Activated naive CD4-positive, alpha-beta T cell treated with anti-CD3 and anti-CD28 coated beads for 36 hours (primary cell): ENCODE data around the gene TMED4. TPM values are rescaled to one million over a fixed set of nuclear protein-coding genes. Genes with fewer than 3 reads are reported as not detected.

Experiments used
- CTCF ChIA-PET: fragments of 350-600 bp; sonication (Branson Sonifier 250); formaldehyde crosslinking; loops from one replicate; lab custom pipeline; 2021; ENCODE audit warnings: antibody characterized with exemption; lab: Charles Lee
- DNase-seq: peaks from one replicate; pipeline ENCODE4 v3.0.0-alpha.2; 2020
- H3K27ac Mint-ChIP-seq: one replicate; pipeline ENCODE4 v1.8.0; 2021; ENCODE audit warnings: mild to moderate bottlenecking, mixed read lengths
- H3K27me3 Mint-ChIP-seq: one replicate; pipeline ENCODE4 v1.8.0; 2021; ENCODE audit warnings: low read depth, mixed read lengths
- H3K36me3 Mint-ChIP-seq: one replicate; pipeline ENCODE4 v1.8.0; 2021; ENCODE audit warnings: low read depth, mixed read lengths
- H3K4me1 Mint-ChIP-seq: one replicate; pipeline ENCODE4 v1.8.0; 2021; ENCODE audit warnings: low read depth, mixed read lengths
- H3K4me3 Mint-ChIP-seq: one replicate; pipeline ENCODE4 v1.8.0; 2021; ENCODE audit warnings: mild to moderate bottlenecking, moderate library complexity, mixed read lengths
- H3K9me3 Mint-ChIP-seq: one replicate; pipeline ENCODE4 v1.8.0; 2021; ENCODE audit warnings: mixed read lengths
- intact Hi-C: fragments of 100-400 bp; cut with micrococcal nuclease; formaldehyde crosslinking; loops from one replicate; pipeline ENCODE4 v1.15.1; 2023
- total RNA-seq, 2 experiments: library from RNA; stranded (reverse); gene quantifications; one replicate each; pipeline ENCODE4 v1.2.3, GENCODE V29; 2021

The TMED4 gene
- total RNA-seq, 2 experiments from 2014 or later, result 77.3 to 81.8 TPM

DNA sequence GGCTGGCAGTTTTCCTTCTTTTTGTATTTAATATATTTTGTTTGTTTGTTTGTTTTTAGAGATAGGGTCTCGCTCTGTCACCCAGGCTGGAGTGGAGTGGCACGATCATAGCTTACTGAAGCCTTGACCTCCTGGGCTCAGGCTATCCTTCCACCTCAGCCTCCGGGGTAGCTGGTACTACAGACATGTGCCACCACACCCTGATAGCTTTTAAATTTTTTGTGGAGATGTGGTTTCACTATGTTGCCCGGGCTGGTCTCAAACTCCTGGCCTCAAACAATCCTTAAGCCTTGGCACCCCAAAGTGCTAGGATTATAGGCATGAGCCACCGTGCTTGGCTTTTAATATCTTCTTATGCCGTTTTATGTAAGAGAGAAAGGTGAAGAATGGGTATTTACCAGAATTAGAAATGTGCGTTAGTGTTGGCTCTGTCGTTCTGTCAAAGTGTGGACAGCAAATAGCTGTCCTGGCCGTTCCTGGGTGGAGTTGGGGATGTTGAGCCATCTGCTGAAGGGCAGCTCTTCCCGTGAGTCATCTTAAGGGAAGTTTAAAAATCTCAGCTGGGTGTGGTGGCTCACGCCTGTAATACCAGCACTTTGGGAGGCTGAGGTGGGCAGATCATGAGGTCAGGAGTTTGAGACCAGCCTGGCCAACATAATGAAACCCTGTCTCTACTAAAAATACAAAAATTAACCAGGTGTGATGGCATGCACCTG, 39.2 kb upstream of the TMED4 start:
- DNase-seq, result no peak
- intact Hi-C loops, result no loop called here
- H3K27ac Mint-ChIP-seq, result peak overlapping the region; percentile 0
- CTCF ChIA-PET, result interaction anchor here (1.8 to 7.6 kb wide), 2 partner anchors 16 to 17 kb away, joined by 5 to 52 read pairs; no protein-coding TSS in a partner anchor
- H3K4me3 Mint-ChIP-seq, result no peak overlapping the region
- no peaks in the 10 kb centered on the region for H3K27me3 Mint-ChIP-seq
- H3K9me3 Mint-ChIP-seq, result no peaks in the 10 kb centered on the region
- H3K4me1 Mint-ChIP-seq, result peaks cover 80% of the 10 kb centered on the region
- peaks cover 17% of the 10 kb centered on the region for H3K36me3 Mint-ChIP-seq

DNA sequence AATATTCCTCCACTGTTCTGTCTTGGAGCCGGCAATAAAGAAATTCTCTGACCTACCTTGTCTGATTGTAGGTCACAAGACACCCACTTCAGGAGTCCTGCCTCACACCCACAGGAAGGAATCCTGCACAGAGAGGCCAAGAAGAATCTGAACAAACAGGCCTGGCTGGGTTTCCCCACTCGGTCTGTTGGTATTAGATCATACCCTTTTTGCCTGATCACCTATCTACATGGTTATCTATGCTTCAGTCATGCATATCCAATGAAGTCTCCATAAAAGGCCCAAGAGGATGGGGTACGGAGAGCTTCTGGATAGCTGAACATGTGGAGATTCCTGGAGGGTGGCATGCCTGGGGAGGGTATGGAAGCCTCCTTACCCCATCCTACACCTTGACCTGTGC, 36.7 kb upstream of the TMED4 start:
- intact Hi-C loops, result loop anchor here (5.0 kb wide), 2 partner anchors 584 to 691 kb away; partner anchors contain the start of gene UBE2D4
- no peaks in the 10 kb centered on the region for H3K27me3 Mint-ChIP-seq
- H3K9me3 Mint-ChIP-seq, result no peaks in the 10 kb centered on the region
- peak; percentile 41 for DNase-seq
- peaks cover 11% of the 10 kb centered on the region for H3K36me3 Mint-ChIP-seq
- peak overlapping the region; percentile 95 for H3K27ac Mint-ChIP-seq
- peaks cover 84% of the 10 kb centered on the region for H3K4me1 Mint-ChIP-seq
- H3K4me3 Mint-ChIP-seq, result no peak overlapping the region
- CTCF ChIA-PET, result interaction anchor here (0.6 kb wide), 1 partner anchor 20 kb away, joined by 3 read pairs; no protein-coding TSS in a partner anchor

DNA sequence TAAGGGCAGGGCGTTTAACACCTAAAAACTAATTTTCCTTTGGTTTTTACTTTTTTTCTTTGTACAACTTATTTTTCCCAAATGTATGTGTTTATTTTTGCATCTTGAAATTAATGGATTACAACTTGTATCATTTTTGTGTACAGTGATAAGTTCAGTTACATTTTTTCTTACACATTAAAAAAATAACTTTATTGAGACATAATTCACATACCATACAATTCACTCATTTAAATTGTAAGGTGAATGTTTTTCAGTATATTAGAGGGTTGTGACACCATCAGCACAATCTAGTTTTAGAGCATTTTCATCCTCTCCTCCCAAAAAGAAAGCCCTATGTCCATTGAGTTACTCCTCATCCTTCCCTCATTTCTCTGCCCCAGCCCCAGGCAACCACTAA, 36.0 kb upstream of the TMED4 start:
- intact Hi-C loops, result loop anchor here (5.0 kb wide), 2 partner anchors 584 to 691 kb away; partner anchors contain the start of gene UBE2D4
- Mint-ChIP-seq H3K4me3 (no peak overlapping the region), H3K27me3 (no peaks in the 10 kb centered on the region), H3K27ac (peak overlapping the region; percentile 95), H3K36me3 (peaks cover 11% of the 10 kb centered on the region), H3K4me1 (peaks cover 80% of the 10 kb centered on the region), H3K9me3 (no peaks in the 10 kb centered on the region)
- DNase-seq, result no peak
- CTCF ChIA-PET, result no interaction called here

DNA sequence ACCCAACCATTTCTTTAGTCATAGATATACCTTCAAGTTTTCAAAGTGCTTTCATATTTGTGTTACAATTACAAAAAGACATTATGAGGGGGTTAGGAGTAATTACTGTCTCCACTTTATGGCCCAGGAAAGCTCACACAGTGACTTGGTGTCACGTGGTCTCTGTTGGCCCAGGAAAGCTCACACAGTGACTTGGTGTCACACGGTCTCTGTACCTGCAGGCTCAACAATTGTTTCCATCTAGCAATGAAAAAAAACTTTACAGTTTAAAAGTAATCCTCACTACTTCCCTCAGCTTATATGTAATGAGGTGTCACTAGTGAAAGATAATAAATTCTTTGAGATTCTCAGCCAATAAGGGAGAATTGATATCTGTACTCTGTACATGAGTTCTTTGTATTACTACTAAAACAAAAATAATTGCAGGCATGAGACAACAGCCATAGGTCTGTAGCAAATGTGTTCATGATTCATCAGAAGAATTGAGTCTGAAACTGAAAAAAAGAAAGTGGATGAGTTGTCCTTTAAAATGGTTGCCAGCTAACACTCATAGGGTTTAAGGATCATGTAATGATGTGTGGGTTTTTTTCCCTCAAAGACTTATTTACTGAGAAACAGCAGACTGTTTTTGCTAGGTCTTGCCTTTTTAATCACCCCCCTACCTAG, 35.3 kb upstream of the TMED4 start:
- Mint-ChIP-seq H3K4me1 (peaks cover 73% of the 10 kb centered on the region), H3K4me3 (peak overlapping the region; percentile 48), H3K27ac (peak overlapping the region; percentile 95), H3K27me3 (no peaks in the 10 kb centered on the region), H3K36me3 (peaks cover 11% of the 10 kb centered on the region), H3K9me3 (no peaks in the 10 kb centered on the region)
- DNase-seq, result peak; percentile 65
- intact Hi-C loops, result loop anchor here (1.0 to 5.0 kb wide), 12 partner anchors 9 to 690 kb away; partner anchors contain the start of genes H2AZ2, OGDH, PPIA and TMED4
- CTCF ChIA-PET, result interaction anchor here (0.7 to 1.5 kb wide), 4 partner anchors 10 to 29 kb away, joined by 3 to 4 read pairs (median 4); no protein-coding TSS in a partner anchor

DNA sequence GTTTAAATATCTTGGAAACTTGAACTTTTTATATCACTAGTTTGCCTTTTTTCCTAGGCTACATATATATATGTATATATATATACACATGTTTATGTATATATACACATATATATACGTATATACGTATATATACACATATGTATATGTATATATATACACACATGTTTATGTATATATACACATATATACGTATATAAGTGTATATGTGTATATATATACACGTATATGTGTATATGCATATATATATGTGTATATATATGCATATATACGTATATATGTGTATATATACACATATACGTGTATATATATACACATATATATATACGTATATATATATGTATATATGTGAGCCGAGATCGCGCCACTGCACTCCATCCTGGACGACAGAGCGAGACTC, 34.5 kb upstream of the TMED4 start:
- Mint-ChIP-seq H3K27me3 (no peaks in the 10 kb centered on the region), H3K4me1 (peaks cover 70% of the 10 kb centered on the region), H3K9me3 (no peaks in the 10 kb centered on the region), H3K36me3 (peaks cover 11% of the 10 kb centered on the region), H3K4me3 (no peak overlapping the region), H3K27ac (no peak overlapping the region)
- CTCF ChIA-PET, result interaction anchor here (0.9 to 1.5 kb wide), 4 partner anchors 9 to 24 kb away, joined by 3 to 4 read pairs (median 4); no protein-coding TSS in a partner anchor
- no peak for DNase-seq
- intact Hi-C loops, result loop anchor here (5.0 kb wide), 2 partner anchors 586 to 689 kb away; partner anchors contain the start of gene UBE2D4

DNA sequence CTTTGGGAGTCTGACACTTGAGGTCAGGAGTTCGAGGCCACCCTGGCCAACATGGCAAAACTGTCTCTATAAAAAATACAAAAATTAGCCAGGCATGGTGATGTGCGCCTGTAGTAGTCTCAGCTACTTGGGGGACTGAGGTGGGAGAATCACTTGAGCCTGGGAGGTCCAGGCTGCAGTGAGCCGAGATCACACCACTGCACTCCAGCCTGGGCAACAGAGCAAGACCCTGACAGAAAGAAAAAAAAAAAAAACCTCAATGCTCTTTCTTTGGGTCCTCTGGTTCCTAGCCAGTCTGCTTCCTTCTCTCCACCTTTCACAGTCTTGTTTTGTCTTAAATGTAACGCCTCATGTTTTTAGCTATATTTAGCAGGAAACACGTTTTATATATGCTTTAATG, 33.8 kb upstream of the TMED4 start:
- no peak for DNase-seq
- H3K4me3 Mint-ChIP-seq, result no peak overlapping the region
- no peak overlapping the region for H3K27ac Mint-ChIP-seq
- H3K36me3 Mint-ChIP-seq, result peaks cover 11% of the 10 kb centered on the region
- no peaks in the 10 kb centered on the region for H3K27me3 Mint-ChIP-seq
- CTCF ChIA-PET, result interaction anchor here (0.7 to 1.5 kb wide), 4 partner anchors 9 to 156 kb away, joined by 3 to 4 read pairs (median 4); no protein-coding TSS in a partner anchor
- intact Hi-C loops, result loop anchor here (5.0 kb wide), 2 partner anchors 587 to 688 kb away; partner anchors contain the start of gene UBE2D4
- peaks cover 63% of the 10 kb centered on the region for H3K4me1 Mint-ChIP-seq
- no peaks in the 10 kb centered on the region for H3K9me3 Mint-ChIP-seq

DNA sequence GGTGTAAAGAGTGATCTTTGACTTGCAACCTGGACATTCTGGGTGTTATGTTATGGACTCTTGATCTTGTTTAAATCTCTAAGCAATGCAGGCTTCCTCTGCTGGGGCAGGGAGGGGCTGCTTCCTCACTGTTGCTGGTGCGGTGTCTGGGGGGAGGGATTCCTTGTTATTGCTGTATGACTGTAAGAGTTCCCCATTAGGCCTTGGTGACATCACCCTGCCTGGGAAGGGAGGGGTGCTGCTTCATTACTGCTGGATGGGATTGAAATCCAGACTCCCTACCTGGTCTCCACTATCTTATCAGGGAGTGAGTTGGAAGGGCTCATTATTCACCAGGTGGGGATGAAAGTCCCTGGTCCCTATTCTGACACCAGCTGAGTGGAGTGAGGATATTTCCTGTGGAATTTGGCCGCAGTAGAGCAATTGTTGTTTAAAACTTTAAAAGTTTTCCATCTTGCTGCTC, 33.1 kb upstream of the TMED4 start:
- Mint-ChIP-seq H3K9me3 (no peaks in the 10 kb centered on the region), H3K36me3 (peaks cover 11% of the 10 kb centered on the region), H3K4me3 (no peak overlapping the region), H3K4me1 (peaks cover 60% of the 10 kb centered on the region), H3K27ac (peak overlapping the region; percentile 25), H3K27me3 (no peaks in the 10 kb centered on the region)
- intact Hi-C loops, result loop anchor here (5.0 kb wide), 2 partner anchors 587 to 688 kb away; partner anchors contain the start of gene UBE2D4
- CTCF ChIA-PET, result interaction anchor here (0.7 kb wide), 1 partner anchor 157 kb away, joined by 3 read pairs; no protein-coding TSS in a partner anchor
- peak; percentile 57 for DNase-seq

DNA sequence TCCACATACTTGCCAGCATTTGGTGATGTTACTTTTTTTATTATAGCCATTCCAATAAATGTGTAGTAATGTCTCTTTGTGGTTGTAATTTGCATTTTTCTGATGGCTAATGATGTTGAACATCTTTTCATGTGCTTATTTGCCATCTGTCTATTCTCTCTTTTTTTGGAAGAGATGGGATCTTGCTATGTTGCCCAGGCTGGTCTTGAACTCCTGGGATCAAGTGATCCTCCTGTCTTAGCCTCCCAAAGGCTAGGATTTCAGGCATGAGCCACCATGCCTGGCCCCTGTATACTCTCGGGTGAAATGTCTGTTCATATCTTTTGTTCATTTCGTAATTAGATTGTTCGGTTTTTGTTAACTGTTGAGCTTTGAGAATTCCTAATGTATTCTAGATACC, 27.8 kb upstream of the TMED4 start:
- Mint-ChIP-seq H3K27ac (no peak overlapping the region), H3K9me3 (no peaks in the 10 kb centered on the region), H3K27me3 (no peaks in the 10 kb centered on the region), H3K36me3 (peaks cover 15% of the 10 kb centered on the region), H3K4me3 (no peak overlapping the region), H3K4me1 (peaks cover 46% of the 10 kb centered on the region)
- intact Hi-C loops, result no loop called here
- DNase-seq, result no peak
- CTCF ChIA-PET, result no interaction called here

DNA sequence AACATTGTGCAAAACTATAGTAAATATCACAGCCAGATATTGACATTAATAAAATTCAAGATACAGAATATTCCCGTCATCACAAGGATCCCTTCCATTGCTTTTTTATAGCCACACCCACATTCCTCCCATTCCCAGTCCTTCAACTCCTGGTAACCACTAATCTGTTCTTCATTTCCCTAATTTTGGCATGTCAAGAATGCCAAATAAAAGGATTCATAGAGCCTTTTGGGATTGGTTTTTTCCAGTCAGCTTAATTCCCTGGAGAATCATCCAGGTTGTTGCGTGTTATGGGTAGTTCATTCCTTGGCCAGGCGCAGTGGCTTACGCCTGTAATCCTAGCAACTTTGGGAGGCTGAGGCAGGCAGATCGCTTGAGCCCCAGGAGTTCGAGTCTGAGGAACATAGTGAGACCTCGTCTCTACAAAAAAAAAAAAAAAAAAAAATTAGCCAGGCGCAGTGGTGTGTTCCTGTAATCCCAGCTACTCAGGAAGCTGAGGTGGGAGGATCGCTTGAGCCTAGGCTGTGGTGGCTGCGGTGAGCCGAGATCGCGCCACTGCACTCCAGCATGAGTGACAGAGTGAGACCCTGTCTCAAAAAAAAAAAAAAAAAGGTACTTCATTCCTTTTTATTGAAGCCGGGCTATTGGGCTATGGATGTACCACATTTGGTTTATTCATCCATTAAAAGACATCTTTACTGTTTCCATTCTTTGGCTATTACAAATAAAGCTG, 27.1 kb upstream of the TMED4 start:
- no peaks in the 10 kb centered on the region for H3K9me3 Mint-ChIP-seq
- peaks cover 39% of the 10 kb centered on the region for H3K4me1 Mint-ChIP-seq
- peaks cover 12% of the 10 kb centered on the region for H3K36me3 Mint-ChIP-seq
- CTCF ChIA-PET, result no interaction called here
- no peaks in the 10 kb centered on the region for H3K27me3 Mint-ChIP-seq
- H3K27ac Mint-ChIP-seq, result no peak overlapping the region
- H3K4me3 Mint-ChIP-seq, result no peak overlapping the region
- peak; percentile 20 for DNase-seq
- intact Hi-C loops, result no loop called here

DNA sequence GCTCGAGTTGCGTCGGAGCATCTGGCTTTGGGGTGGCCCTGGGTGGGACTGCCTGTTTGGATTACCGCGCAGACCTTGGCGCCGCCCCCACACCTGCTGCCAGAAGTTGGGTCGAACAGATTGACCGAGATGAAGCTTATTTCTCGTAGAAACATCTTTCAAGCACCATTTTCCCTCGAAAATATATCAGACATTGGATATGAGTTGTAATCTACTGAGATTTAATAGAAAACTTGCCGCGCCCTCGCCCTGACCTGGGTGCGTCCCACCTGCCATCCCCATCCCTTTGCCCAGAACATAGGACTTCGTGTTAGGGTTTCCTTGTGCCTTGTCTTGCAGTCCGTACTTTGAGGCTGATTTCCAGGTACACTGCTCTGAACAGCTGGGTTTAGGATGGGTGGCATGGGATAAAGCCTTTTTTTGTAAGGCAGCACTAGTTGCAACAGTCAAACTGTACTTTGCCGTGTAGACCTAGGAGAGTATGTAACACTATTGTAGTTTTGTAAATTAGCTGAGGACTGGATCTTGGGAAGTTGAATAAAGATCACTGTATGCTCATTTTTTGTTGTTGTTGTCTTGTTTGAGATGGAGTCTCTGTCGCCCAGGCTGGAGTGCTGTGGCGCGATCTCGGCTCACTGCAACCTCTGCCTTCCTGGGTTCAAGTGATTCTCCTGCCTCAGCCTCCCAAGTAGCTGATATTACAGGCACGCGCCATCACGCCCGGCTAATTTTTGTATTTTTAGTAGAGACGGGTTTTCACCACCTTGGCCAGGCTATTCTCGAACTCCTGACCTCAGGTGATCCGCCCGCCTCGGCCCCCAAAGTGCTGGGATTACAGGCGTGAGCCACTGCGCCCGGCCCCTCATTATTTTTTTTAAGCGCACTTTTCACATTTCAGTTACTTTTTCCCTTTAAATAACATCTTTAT, 25.4 kb upstream of the TMED4 start:
- H3K27me3 Mint-ChIP-seq, result no peaks in the 10 kb centered on the region
- DNase-seq, result no peak
- peaks cover 12% of the 10 kb centered on the region for H3K36me3 Mint-ChIP-seq
- intact Hi-C loops, result no loop called here
- H3K4me3 Mint-ChIP-seq, result peak overlapping the region; percentile 96
- H3K27ac Mint-ChIP-seq, result peak overlapping the region; percentile 92
- peaks cover 37% of the 10 kb centered on the region for H3K4me1 Mint-ChIP-seq
- no peaks in the 10 kb centered on the region for H3K9me3 Mint-ChIP-seq
- CTCF ChIA-PET, result interaction anchor here (0.7 to 2.4 kb wide), 4 partner anchors 9 to 33 kb away, joined by 3 to 17 read pairs (median 6); no protein-coding TSS in a partner anchor
